GM23338 (cell line): ENCODE results near the gene PIGN. TPM values are rescaled to one million over a fixed set of nuclear protein-coding genes. Genes with fewer than 3 reads are reported as not detected.
A peak's percentile ranks its signal among the peaks of the same experiment; 100 is the strongest.

Source experiments
- ATAC-seq: fragments of 200-7000 bp; cut with Tn5 transposase; 3 replicates; pipeline ENCODE4 v1.9.1; 2020
- DNase-seq: peaks from one replicate; pipeline ENCODE4 v3.0.0-alpha.2; 2015; ENCODE audit warnings: low spot score
- H2AFZ ChIP-seq: fragments of 200-600 bp; sonication (generic); 2 replicates; pipeline ENCODE4 v1.8.0; 2016; ENCODE audit warnings: antibody characterized with exemption, mild to moderate bottlenecking, moderate library complexity
- H3F3A ChIP-seq: fragments of 200-600 bp; sonication (generic); replicated peaks from 2 replicates; pipeline ENCODE4 v1.8.0; 2017; ENCODE audit warnings: antibody characterized with exemption, mixed run types, low read depth
- H3K27ac ChIP-seq: fragments of 200-600 bp; sonication (generic); 2 replicates; pipeline ENCODE4 v1.6.1; 2016; ENCODE audit warnings: low read depth
- H3K27me3 ChIP-seq: fragments of 200-600 bp; sonication (generic); 2 replicates; pipeline ENCODE4 v1.8.0; 2016; ENCODE audit warnings: mild to moderate bottlenecking, mixed run types, moderate library complexity; ENCODE audit not compliant: insufficient read depth
- H3K36me3 ChIP-seq: fragments of 200-600 bp; sonication (generic); 2 replicates; pipeline ENCODE4 v1.8.0; 2016; ENCODE audit warnings: mild to moderate bottlenecking; ENCODE audit not compliant: insufficient read depth
- H3K4me1 ChIP-seq: fragments of 200-600 bp; sonication (generic); 2 replicates; pipeline ENCODE4 v1.8.0; 2016; ENCODE audit warnings: mild to moderate bottlenecking, moderate library complexity; ENCODE audit not compliant: insufficient read depth
- H3K4me2 ChIP-seq: fragments of 200-600 bp; sonication (generic); 2 replicates; pipeline ENCODE4 v1.7.1; 2017; ENCODE audit warnings: mixed run types
- H3K4me3 ChIP-seq: fragments of 200-600 bp; sonication (generic); 2 replicates; pipeline ENCODE4 v1.6.1; 2016; ENCODE audit warnings: mixed run types
- H3K79me2 ChIP-seq: fragments of 200-600 bp; sonication (generic); replicated peaks from 2 replicates; pipeline ENCODE4 v1.8.0; 2017; ENCODE audit warnings: mild to moderate bottlenecking; ENCODE audit not compliant: insufficient read depth
- H3K9me2 ChIP-seq: fragments of 200-600 bp; sonication (generic); 2 replicates; pipeline ENCODE4 v1.8.0; 2017; ENCODE audit not compliant: insufficient read depth
- H4K20me1 ChIP-seq: fragments of 200-600 bp; sonication (generic); replicated peaks from 2 replicates; pipeline ENCODE4 v1.8.0; 2017; ENCODE audit warnings: mild to moderate bottlenecking; ENCODE audit not compliant: insufficient read depth
- H3K27ac Mint-ChIP-seq: 2 replicates; pipeline ENCODE4 v1.8.0; 2020; ENCODE audit warnings: inconsistent platforms, mild to moderate bottlenecking, moderate library complexity, mixed read lengths
- H3K27me3 Mint-ChIP-seq: 3 replicates; pipeline ENCODE4 v1.8.0; 2022; ENCODE audit warnings: low read depth, mild to moderate bottlenecking, moderate library complexity, mixed read lengths, inconsistent platforms; ENCODE audit not compliant: insufficient read depth, poor library complexity
- H3K36me3 Mint-ChIP-seq: 3 replicates; pipeline ENCODE4 v1.8.0; 2021; ENCODE audit warnings: low read depth, mild to moderate bottlenecking, inconsistent platforms, moderate library complexity, mixed read lengths
- H3K4me1 Mint-ChIP-seq: 3 replicates; pipeline ENCODE4 v1.8.0; 2020; ENCODE audit warnings: mild to moderate bottlenecking, inconsistent platforms, mixed read lengths
- H3K4me3 Mint-ChIP-seq: 3 replicates; pipeline ENCODE4 v1.8.0; 2021; ENCODE audit warnings: moderate library complexity, mild to moderate bottlenecking, inconsistent platforms, mixed read lengths
- H3K9me3 Mint-ChIP-seq: 3 replicates; pipeline ENCODE4 v1.8.0; 2020; ENCODE audit warnings: moderate library complexity, mild to moderate bottlenecking, inconsistent platforms, mixed read lengths
- CREB1 ChIP-seq: fragments of 250-450 bp; sonication (Bioruptor Pico); IDR thresholded peaks from 2 replicates; pipeline ENCODE4 v1.5.0; 2020; ENCODE audit warnings: low read depth, mild to moderate bottlenecking, moderate library complexity
- EZH2 ChIP-seq: fragments of 200-600 bp; sonication (generic); IDR thresholded peaks from one replicate; pipeline ENCODE4 v1.8.0; 2017; ENCODE audit warnings: antibody characterized with exemption, mild to moderate bottlenecking, low read depth; ENCODE audit not compliant: unreplicated experiment
- EZH2phosphoT487 ChIP-seq: fragments of 200-600 bp; sonication (generic); IDR thresholded peaks from one replicate; pipeline ENCODE4 v1.8.1; 2018; ENCODE audit warnings: antibody characterized with exemption; ENCODE audit not compliant: unreplicated experiment
- JUNB ChIP-seq: IDR thresholded peaks from one replicate; pipeline ENCODE4 v1.6.1; 2016; ENCODE audit warnings: antibody characterized with exemption; ENCODE audit not compliant: unreplicated experiment
- NANOG ChIP-seq: IDR thresholded peaks from 2 replicates; pipeline ENCODE4 v1.6.1; 2016; ENCODE audit warnings: antibody characterized with exemption, borderline replicate concordance
- POLR2AphosphoS5 ChIP-seq: IDR thresholded peaks from 2 replicates; pipeline ENCODE4 v1.6.1; 2016; ENCODE audit warnings: antibody characterized with exemption, low read depth
- REST ChIP-seq: IDR thresholded peaks from one replicate; pipeline ENCODE4 v1.6.1; 2018; ENCODE audit warnings: antibody characterized with exemption; ENCODE audit not compliant: unreplicated experiment
- STAT1 ChIP-seq: IDR thresholded peaks from one replicate; pipeline ENCODE4 v1.6.1; 2016; ENCODE audit warnings: antibody characterized with exemption; ENCODE audit not compliant: unreplicated experiment
- ZNF114 ChIP-seq: fragments of 250-450 bp; sonication (Bioruptor Pico); IDR thresholded peaks from 2 replicates; pipeline ENCODE4 v1.5.0; 2020; ENCODE audit warnings: mild to moderate bottlenecking, moderate library complexity
- ZNF331 ChIP-seq: fragments of 250-450 bp; sonication (Bioruptor Pico); IDR thresholded peaks from 2 replicates; pipeline ENCODE4 v1.5.0; 2020; ENCODE audit warnings: low read depth, mild to moderate bottlenecking, moderate library complexity
- polyA plus RNA-seq: library from polyadenylated mRNA; unstranded; fragments of >200 nt; fragmentation: Nextera tagmentation; extraction: Ambion mirVana; gene quantifications from 2 replicates; pipeline ENCODE4 v1.2.1, GENCODE V29; 2016
- total RNA-seq: library from RNA; depleted of rRNA; stranded (reverse); fragments of >200 nt; shearing (Covaris generic); gene quantifications from 2 replicates; pipeline ENCODE4 v1.2.3, GENCODE V29; 2014
- TF ChIP-seq, protein P1 (sequence below): IDR thresholded peaks from 2 replicates; pipeline ENCODE4 v1.6.1; 2016; ENCODE audit warnings: antibody characterized with exemption
- TF ChIP-seq, protein P2 (sequence below), 2 experiments: fragments of 200-600 bp in 1 of 2; sonication (generic) in 1 of 2; conservative IDR thresholded peaks; 2 replicates each; pipeline versions ENCODE4 v1.5.1 to v1.6.1; 2016 to 2017; ENCODE audit warnings: antibody characterized with exemption in 2 of 2, low read depth in 2 of 2, mild to moderate bottlenecking in 2 of 2, moderate library complexity in 1 of 2
- TF ChIP-seq, protein P3 (sequence below): fragments of 250-450 bp; sonication (Bioruptor Pico); IDR thresholded peaks from 2 replicates; pipeline ENCODE4 v1.5.0; 2020; ENCODE audit warnings: mild to moderate bottlenecking, moderate library complexity

PIGN gene
- total and polyA plus RNA-seq, 2 experiments from 2014 or later: 9.4 to 33.0 TPM

- H3K27me3 ChIP-seq: no peaks in the 10 kb centered on the region
- H3K4me3 ChIP-seq: no peak overlapping the region
- ATAC-seq (peak; percentile 73), DNase-seq (peak; percentile 17)
- peaks cover 15% of the 10 kb centered on the region for H3K9me2 ChIP-seq
- Mint-ChIP-seq H3K27ac (no peak overlapping the region), H3K4me1 (peaks cover 19% of the 10 kb centered on the region), H3K27me3 (peaks cover 3% of the 10 kb centered on the region), H3K4me3 (no peak overlapping the region), H3K36me3 (no peaks in the 10 kb centered on the region), H3K9me3 (no peaks in the 10 kb centered on the region)
- H4K20me1 ChIP-seq: no peaks in the 10 kb centered on the region
- TF ChIP-seq, protein P1, sequence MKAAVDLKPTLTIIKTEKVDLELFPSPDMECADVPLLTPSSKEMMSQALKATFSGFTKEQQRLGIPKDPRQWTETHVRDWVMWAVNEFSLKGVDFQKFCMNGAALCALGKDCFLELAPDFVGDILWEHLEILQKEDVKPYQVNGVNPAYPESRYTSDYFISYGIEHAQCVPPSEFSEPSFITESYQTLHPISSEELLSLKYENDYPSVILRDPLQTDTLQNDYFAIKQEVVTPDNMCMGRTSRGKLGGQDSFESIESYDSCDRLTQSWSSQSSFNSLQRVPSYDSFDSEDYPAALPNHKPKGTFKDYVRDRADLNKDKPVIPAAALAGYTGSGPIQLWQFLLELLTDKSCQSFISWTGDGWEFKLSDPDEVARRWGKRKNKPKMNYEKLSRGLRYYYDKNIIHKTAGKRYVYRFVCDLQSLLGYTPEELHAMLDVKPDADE: no peak
- TF ChIP-seq, protein P2, sequence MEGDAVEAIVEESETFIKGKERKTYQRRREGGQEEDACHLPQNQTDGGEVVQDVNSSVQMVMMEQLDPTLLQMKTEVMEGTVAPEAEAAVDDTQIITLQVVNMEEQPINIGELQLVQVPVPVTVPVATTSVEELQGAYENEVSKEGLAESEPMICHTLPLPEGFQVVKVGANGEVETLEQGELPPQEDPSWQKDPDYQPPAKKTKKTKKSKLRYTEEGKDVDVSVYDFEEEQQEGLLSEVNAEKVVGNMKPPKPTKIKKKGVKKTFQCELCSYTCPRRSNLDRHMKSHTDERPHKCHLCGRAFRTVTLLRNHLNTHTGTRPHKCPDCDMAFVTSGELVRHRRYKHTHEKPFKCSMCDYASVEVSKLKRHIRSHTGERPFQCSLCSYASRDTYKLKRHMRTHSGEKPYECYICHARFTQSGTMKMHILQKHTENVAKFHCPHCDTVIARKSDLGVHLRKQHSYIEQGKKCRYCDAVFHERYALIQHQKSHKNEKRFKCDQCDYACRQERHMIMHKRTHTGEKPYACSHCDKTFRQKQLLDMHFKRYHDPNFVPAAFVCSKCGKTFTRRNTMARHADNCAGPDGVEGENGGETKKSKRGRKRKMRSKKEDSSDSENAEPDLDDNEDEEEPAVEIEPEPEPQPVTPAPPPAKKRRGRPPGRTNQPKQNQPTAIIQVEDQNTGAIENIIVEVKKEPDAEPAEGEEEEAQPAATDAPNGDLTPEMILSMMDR (conservative IDR thresholded peaks at IDR 0.05; ENCODE audit: low read depth in 2 of 2): no peak
- no peak for TF ChIP-seq STAT1
- no peak for TF ChIP-seq ZNF114 (CRISPR knock-in tag)
- no peak for TF ChIP-seq EZH2phosphoT487
- no peak for TF ChIP-seq CREB1
- no peak for TF ChIP-seq NANOG
- TF ChIP-seq POLR2AphosphoS5: no peak
- no peak for TF ChIP-seq REST
- TF ChIP-seq EZH2: no peak
- no peak for TF ChIP-seq JUNB
- TF ChIP-seq, protein P3, sequence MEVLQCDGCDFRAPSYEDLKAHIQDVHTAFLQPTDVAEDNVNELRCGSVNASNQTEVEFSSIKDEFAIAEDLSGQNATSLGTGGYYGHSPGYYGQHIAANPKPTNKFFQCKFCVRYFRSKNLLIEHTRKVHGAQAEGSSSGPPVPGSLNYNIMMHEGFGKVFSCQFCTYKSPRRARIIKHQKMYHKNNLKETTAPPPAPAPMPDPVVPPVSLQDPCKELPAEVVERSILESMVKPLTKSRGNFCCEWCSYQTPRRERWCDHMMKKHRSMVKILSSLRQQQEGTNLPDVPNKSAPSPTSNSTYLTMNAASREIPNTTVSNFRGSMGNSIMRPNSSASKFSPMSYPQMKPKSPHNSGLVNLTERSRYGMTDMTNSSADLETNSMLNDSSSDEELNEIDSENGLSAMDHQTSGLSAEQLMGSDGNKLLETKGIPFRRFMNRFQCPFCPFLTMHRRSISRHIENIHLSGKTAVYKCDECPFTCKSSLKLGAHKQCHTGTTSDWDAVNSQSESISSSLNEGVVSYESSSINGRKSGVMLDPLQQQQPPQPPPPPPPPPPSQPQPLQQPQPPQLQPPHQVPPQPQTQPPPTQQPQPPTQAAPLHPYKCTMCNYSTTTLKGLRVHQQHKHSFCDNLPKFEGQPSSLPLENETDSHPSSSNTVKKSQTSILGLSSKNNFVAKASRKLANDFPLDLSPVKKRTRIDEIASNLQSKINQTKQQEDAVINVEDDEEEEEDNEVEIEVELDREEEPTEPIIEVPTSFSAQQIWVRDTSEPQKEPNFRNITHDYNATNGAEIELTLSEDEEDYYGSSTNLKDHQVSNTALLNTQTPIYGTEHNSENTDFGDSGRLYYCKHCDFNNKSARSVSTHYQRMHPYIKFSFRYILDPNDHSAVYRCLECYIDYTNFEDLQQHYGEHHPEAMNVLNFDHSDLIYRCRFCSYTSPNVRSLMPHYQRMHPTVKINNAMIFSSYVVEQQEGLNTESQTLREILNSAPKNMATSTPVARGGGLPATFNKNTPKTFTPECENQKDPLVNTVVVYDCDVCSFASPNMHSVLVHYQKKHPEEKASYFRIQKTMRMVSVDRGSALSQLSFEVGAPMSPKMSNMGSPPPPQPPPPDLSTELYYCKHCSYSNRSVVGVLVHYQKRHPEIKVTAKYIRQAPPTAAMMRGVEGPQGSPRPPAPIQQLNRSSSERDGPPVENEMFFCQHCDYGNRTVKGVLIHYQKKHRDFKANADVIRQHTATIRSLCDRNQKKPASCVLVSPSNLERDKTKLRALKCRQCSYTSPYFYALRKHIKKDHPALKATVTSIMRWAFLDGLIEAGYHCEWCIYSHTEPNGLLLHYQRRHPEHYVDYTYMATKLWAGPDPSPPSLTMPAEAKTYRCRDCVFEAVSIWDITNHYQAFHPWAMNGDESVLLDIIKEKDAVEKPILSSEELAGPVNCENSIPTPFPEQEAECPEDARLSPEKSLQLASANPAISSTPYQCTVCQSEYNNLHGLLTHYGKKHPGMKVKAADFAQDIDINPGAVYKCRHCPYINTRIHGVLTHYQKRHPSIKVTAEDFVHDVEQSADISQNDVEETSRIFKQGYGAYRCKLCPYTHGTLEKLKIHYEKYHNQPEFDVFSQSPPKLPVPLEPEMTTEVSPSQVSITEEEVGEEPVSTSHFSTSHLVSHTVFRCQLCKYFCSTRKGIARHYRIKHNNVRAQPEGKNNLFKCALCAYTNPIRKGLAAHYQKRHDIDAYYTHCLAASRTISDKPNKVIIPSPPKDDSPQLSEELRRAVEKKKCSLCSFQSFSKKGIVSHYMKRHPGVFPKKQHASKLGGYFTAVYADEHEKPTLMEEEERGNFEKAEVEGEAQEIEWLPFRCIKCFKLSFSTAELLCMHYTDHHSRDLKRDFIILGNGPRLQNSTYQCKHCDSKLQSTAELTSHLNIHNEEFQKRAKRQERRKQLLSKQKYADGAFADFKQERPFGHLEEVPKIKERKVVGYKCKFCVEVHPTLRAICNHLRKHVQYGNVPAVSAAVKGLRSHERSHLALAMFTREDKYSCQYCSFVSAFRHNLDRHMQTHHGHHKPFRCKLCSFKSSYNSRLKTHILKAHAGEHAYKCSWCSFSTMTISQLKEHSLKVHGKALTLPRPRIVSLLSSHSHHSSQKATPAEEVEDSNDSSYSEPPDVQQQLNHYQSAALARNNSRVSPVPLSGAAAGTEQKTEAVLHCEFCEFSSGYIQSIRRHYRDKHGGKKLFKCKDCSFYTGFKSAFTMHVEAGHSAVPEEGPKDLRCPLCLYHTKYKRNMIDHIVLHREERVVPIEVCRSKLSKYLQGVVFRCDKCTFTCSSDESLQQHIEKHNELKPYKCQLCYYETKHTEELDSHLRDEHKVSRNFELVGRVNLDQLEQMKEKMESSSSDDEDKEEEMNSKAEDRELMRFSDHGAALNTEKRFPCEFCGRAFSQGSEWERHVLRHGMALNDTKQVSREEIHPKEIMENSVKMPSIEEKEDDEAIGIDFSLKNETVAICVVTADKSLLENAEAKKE (CRISPR knock-in tag): no peak
- TF ChIP-seq ZNF331: no peak
- peaks cover 14% of the 10 kb centered on the region; the same call in 1 of the 2 replicates for H3K4me1 ChIP-seq
- H3K27ac ChIP-seq: 0 out of 2 replicates have a peak overlapping the region, but pooled peaks have one; percentile 35
- H3K36me3 ChIP-seq: no peaks in the 10 kb centered on the region
- H3F3A ChIP-seq: no peaks in the 10 kb centered on the region
- H3K79me2 ChIP-seq: no peaks in the 10 kb centered on the region
- H2AFZ ChIP-seq: no peak overlapping the region
- H3K4me2 ChIP-seq: peak overlapping the region; percentile 49
Observed at GRCh38 chr18:62027914-62028520, 158.8 kb downstream of the PIGN start.
